Epithelial cell of proximal tubule (primary cell): ENCODE measurements around the gene TSPAN1. TPM values are rescaled to one million over a fixed set of nuclear protein-coding genes. Genes with fewer than 3 reads are reported as not detected.
"Not testable (repeated sequence)": the region's sequence is repeated elsewhere in the genome, so short reads cannot be mapped to it uniquely, and the experiment has no call there.

Experiments
- DNase-seq: peaks from one replicate; pipeline ENCODE4 v3.0.0-alpha.2; 2011; ENCODE audit warnings: low read depth
- H3K4me3 ChIP-seq: 2 replicates; pipeline ENCODE4 v1.5.1; 2011; ENCODE audit warnings: low read depth, mild to moderate bottlenecking, low read length
- CTCF ChIP-seq: conservative IDR thresholded peaks from 2 replicates; pipeline ENCODE4 v1.5.1; 2012; ENCODE audit warnings: low read depth, mild to moderate bottlenecking, low read length
- total RNA-seq: library from RNA; depleted of rRNA; stranded (reverse); fragments of >200 nt; gene quantifications from 2 replicates; pipeline ENCODE4 v1.2.3, GENCODE V29; 2015

The TSPAN1 gene
- total RNA-seq, 1 donor from 2014 or later, result 117 TPM

DNA sequence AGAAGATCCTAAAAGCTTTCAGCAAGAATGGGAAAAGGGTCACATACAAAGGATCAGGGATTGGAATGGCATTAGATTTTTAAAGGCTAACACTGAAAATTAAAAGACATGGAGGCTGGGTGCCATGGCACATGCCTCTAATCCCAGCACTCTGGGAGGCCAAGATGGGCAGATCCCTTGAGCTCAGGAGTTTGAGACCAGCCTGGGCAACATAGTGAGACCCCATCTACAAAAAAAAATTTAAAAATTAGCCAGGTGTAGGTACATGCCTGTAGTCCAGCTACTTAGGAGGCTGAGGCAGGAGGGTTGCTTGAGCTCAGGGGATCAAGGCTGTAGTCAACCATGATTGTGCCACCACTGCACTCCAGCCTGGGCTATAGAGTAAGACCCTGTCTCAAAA is 40.6 kb downstream of the TSPAN1 start:
- TF ChIP-seq CTCF, result no peak
- DNase-seq, result no peak
- no peak overlapping the region for H3K4me3 ChIP-seq

DNA sequence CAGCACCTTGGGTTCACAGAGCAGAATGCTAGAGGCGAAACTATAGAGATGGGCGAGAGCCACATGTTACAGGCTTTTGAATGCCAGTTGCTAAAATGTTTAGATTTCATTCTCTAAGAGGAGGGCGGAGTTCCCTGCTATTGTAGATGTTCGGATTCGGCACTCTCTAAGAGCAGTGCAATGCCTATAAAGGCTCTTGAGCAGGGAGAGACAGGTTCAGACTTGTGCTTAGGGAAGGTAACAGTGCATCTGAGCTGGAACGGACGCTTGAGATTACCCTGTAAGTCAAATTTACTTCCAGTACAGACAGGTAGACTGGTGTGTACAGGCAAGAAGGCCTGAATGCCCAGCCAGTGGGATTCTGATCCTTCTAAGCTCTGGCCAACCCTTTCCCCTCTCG is 43.6 kb downstream of the TSPAN1 start:
- TF ChIP-seq CTCF, result no peak
- DNase-seq, result no peak
- H3K4me3 ChIP-seq, result no peak overlapping the region

DNA sequence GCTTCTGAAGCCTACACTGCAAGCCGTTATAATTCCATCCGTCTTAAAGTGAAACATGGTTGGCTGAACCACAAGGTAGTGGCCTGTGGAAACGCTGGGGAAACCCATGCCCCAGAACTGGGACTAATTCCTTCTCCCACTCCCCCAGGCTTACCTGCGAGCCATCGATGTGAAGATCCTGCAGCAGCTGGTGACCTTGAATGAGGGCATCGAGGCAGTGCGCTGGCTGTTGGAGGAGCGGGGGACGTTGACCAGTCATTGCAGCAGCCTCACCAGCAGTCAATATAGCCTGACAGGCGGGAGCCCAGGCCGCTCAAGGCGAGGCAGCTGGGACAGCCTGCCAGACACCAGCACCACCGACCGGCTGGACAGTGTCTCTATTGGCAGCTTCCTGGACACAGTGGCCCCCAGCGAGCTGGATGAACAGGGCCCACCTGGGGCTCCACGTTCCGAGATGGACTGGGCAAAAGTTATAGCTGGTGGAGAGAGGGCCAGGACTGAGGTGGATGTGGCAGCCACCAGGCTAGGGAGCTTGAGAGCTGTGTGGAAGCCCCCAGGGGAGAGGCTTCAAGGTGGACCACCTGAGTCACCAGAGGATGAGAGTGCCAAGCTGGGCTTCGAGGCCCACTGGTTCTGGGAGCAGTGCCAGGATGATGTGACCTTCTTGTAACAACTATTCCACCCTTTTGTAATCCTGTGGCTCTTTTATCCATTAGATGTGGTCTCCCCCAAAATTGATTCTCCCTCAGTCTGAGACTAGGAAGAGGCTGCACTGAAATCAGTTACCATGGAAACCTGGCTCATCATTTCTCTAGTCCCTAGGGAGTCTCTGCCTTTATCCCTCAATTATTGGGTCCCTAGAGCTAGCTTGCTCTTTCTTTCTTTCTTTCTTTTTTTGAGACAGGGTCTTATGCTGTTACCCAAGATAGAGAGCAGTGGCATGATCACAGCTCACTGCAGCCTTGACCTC is 44.9 kb downstream of the TSPAN1 start:
- no peak for TF ChIP-seq CTCF
- no peak overlapping the region for H3K4me3 ChIP-seq
- DNase-seq, result no peak

- DNase-seq, result no peak
- no peak for TF ChIP-seq CTCF
- H3K4me3 ChIP-seq, result no peak overlapping the region
Measured at GRCh38 chr1:46220808-46221207, 45.9 kb downstream of the TSPAN1 start.

DNA sequence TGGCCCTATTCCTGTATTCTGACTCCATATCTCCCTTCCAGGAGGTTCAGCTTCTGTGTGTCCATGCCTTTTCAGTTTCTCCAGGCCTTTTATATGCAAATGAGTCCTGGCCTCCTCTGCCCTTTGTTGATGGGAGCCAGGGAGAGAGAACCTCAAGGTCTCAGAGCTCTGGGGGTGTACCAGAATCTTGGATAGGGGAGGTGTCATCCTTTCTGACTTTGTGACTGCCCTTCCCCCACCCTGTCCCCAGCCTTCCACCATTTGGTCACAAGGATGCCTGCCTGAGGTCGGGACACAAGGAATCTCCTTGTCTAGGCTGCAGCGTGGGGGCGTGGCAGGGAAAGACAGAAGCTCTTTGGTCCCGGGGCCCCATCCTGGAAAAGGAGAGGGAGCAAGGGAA is 46.9 kb downstream of the TSPAN1 start:
- DNase-seq, result no peak
- H3K4me3 ChIP-seq, result no peak overlapping the region
- TF ChIP-seq CTCF, result no peak

DNA sequence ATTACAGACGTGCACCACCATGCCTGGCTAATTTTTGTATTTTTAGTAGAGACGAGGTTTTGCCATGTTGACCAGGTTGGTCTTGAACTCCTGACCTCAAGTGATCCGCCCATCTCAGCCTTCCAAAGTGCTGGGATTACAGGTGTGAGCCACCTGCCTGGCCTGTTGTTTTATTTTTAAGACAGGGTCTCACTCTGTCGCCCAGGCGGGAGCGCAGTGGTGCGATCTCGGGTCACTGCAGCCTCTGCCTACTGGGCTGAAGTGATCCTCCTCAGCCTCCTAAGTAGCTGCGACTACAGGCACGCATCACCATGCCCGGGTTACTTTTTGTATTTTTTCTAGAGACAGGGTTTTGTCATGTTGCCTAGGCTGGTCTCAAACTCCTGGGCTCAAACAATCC is 48.2 kb downstream of the TSPAN1 start:
- not testable (repeated sequence) for H3K4me3 ChIP-seq, DNase-seq

DNA sequence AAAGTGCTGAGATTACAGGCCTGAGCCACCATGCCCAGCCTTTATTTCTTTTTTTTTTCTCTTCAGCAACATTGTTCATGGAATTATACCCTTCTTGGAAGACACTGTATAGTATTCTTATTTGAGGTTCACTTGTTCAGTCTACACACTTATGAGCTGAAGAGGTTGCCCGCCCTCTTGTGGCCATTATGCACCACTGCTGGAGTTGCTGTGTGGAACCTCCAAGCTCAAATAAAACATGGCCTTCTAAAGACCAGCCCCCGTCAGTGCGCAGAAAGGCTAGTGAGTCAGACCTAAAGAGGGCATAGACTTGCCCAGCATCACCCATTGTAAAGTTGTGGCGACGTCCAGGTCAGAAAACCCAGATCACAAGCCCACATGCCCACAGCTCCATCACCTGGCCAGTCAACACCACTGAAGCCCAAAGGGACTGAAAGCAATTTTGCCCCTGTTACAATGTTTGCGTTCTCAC is 48.6 kb downstream of the TSPAN1 start:
- no peak overlapping the region for H3K4me3 ChIP-seq
- peak; percentile 98 for TF ChIP-seq CTCF
- DNase-seq, result peak; percentile 54
